Nephron (organoid): ENCODE measurements around the gene NFS1.

Experiments
- H3K27ac Mint-ChIP-seq, 3 experiments: 2 replicates each; pipeline ENCODE4 v1.8.0; 2020; ENCODE audit warnings: mixed read lengths in 3 of 3, mild to moderate bottlenecking in 2 of 3, moderate library complexity in 1 of 3
- H3K27me3 Mint-ChIP-seq: 2 replicates; pipeline ENCODE4 v1.8.0; 2021; ENCODE audit warnings: low read depth, mild to moderate bottlenecking, moderate library complexity, mixed read lengths
- H3K36me3 Mint-ChIP-seq: 2 replicates; pipeline ENCODE4 v1.8.0; 2020; ENCODE audit warnings: low read depth, mixed read lengths
- H3K4me1 Mint-ChIP-seq: 2 replicates; pipeline ENCODE4 v1.8.0; 2020; ENCODE audit warnings: mixed read lengths
- H3K4me3 Mint-ChIP-seq, 3 experiments: 2 replicates each; pipeline ENCODE4 v1.8.0; 2020; ENCODE audit warnings: mild to moderate bottlenecking in 3 of 3, mixed read lengths in 3 of 3, moderate library complexity in 2 of 3
- H3K9me3 Mint-ChIP-seq: 2 replicates; pipeline ENCODE4 v1.8.0; 2020; ENCODE audit warnings: mixed read lengths
- TF ChIP-seq, protein P1 (sequence below), 3 experiments: fragments of 200-600 bp; sonication (generic); IDR thresholded peaks; one replicate each; pipeline ENCODE4 v1.5.0; 2021; ENCODE audit warnings: antibody characterized with exemption in 3 of 3; ENCODE audit not compliant: unreplicated experiment in 3 of 3

NFS1 gene

DNA sequence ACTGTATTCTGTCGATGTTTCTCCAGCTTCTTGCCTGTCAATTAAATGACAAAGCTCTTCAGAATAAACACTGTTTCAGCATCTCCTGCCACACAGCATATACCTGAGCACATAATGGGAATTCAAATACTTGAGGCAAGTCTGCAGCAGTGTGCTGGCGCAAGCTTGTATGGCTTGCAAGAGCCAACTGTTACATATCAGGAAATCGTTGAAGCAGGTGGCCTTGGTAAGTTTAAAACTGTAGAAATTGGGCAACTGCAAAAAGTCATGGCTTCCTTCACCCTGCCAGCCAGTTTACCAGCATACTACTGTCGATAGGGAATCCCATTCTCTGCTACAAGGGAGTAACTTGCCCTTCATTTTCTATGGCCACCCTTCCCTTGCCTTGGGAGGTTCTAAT is 57.4 kb downstream of the NFS1 start:
- TF ChIP-seq, protein P1, sequence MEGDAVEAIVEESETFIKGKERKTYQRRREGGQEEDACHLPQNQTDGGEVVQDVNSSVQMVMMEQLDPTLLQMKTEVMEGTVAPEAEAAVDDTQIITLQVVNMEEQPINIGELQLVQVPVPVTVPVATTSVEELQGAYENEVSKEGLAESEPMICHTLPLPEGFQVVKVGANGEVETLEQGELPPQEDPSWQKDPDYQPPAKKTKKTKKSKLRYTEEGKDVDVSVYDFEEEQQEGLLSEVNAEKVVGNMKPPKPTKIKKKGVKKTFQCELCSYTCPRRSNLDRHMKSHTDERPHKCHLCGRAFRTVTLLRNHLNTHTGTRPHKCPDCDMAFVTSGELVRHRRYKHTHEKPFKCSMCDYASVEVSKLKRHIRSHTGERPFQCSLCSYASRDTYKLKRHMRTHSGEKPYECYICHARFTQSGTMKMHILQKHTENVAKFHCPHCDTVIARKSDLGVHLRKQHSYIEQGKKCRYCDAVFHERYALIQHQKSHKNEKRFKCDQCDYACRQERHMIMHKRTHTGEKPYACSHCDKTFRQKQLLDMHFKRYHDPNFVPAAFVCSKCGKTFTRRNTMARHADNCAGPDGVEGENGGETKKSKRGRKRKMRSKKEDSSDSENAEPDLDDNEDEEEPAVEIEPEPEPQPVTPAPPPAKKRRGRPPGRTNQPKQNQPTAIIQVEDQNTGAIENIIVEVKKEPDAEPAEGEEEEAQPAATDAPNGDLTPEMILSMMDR (IDR thresholded peaks at IDR 0.05; ENCODE audit: unreplicated experiment in 3 of 3) = no peak
- H3K4me3 Mint-ChIP-seq = no peak overlapping the region
- peaks cover 31% of the 10 kb centered on the region for H3K4me1 Mint-ChIP-seq
- no peak overlapping the region for H3K27ac Mint-ChIP-seq
- no peaks in the 10 kb centered on the region for H3K36me3 Mint-ChIP-seq
- no peaks in the 10 kb centered on the region for H3K9me3 Mint-ChIP-seq
- no peaks in the 10 kb centered on the region for H3K27me3 Mint-ChIP-seq

DNA sequence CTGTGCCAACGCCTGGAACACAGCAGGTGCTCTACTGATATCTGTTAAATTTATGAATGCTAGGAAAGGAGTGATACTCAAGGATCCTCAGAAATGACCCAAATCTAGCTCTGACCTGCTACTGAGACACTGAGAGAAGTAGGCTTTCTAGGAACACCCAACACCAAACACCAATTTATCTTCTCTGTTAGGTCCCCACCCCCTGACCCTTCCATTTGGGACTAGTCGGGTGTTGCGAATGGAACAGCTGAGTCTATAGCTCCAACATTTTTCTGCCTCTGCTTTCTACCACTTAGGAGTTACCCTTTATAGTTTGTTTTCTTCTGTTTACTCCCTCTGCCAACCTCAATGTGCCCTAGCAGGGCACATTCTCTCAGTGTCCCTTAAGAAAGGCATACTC is 58.4 kb downstream of the NFS1 start:
- no peaks in the 10 kb centered on the region for H3K27me3 Mint-ChIP-seq
- no peaks in the 10 kb centered on the region for H3K9me3 Mint-ChIP-seq
- TF ChIP-seq, protein P1 (IDR thresholded peaks at IDR 0.05; ENCODE audit: unreplicated experiment in 3 of 3) = no peak
- no peak overlapping the region for H3K4me3 Mint-ChIP-seq
- H3K36me3 Mint-ChIP-seq = peaks cover 5% of the 10 kb centered on the region
- H3K27ac Mint-ChIP-seq = no peak overlapping the region
- peaks cover 31% of the 10 kb centered on the region for H3K4me1 Mint-ChIP-seq

DNA sequence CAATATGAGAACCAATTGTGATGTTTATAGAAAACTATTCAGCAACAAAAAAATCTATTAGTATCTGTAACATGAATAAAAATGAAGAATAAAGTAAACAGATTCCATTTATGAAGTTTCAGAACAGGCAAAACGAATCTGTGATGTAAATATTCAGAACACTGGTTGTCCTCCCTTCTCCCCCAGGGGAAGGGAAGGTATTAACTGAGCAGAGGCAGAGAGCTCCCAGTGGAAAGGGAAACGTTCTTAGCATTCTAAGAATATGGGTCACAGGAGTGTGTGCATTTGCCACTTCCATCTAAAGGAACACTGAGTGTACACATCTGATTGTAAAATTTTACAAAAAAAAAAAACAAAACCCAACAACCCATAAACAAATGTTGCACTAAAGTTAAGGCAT is 60.4 kb downstream of the NFS1 start:
- no peaks in the 10 kb centered on the region for H3K9me3 Mint-ChIP-seq
- H3K4me3 Mint-ChIP-seq = no peak overlapping the region
- H3K27me3 Mint-ChIP-seq = no peaks in the 10 kb centered on the region
- no peak overlapping the region for H3K27ac Mint-ChIP-seq
- peaks cover 15% of the 10 kb centered on the region for H3K36me3 Mint-ChIP-seq
- TF ChIP-seq, protein P1 (IDR thresholded peaks at IDR 0.05; ENCODE audit: unreplicated experiment in 3 of 3) = no peak
- peaks cover 31% of the 10 kb centered on the region for H3K4me1 Mint-ChIP-seq

DNA sequence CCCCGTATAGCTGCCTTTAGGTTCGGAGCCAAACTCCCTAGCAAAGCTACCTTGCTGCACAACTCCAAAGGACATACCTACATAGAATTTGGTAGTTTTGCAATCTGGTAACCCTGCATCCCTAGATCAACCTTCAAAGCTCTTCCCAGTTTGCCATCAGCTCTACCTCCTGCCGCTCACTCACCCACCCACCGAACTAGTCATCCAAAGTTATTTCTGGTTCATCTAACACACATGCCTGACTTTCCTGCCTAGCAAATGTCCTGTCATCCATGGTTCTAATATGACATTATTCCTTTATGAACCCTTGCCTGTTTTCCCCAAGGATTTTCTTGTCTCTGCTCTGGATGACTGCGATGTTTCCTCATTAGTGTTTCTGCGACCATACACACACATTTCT is 61.9 kb downstream of the NFS1 start:
- H3K4me3 Mint-ChIP-seq = no peak overlapping the region
- no peaks in the 10 kb centered on the region for H3K27me3 Mint-ChIP-seq
- TF ChIP-seq, protein P1 (IDR thresholded peaks at IDR 0.05; ENCODE audit: unreplicated experiment in 3 of 3) = no peak
- H3K4me1 Mint-ChIP-seq = peaks cover 22% of the 10 kb centered on the region
- H3K36me3 Mint-ChIP-seq = peaks cover 17% of the 10 kb centered on the region
- no peak overlapping the region for H3K27ac Mint-ChIP-seq
- H3K9me3 Mint-ChIP-seq = no peaks in the 10 kb centered on the region

DNA sequence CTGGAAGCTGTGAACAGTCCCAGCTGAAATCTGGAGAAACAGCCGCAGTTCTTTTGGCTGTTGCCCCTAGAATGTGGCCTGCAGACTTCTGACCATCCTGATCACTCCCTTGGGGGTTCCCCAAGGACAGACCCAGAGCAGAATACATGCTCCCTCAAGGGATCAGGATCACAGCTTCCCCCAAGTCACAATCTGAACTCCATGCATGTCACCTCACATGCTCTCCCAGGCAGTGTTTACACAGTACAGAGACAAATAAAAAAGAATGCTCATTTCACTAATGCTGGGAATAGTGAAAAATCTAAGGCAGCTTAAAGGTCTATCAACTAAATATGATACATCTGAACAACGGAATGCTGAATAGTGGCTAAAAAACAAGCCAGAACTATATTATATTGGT is 63.1 kb downstream of the NFS1 start:
- no peaks in the 10 kb centered on the region for H3K9me3 Mint-ChIP-seq
- no peak overlapping the region for H3K4me3 Mint-ChIP-seq
- H3K36me3 Mint-ChIP-seq = peaks cover 25% of the 10 kb centered on the region
- H3K27ac Mint-ChIP-seq = no peak overlapping the region
- TF ChIP-seq, protein P1 (IDR thresholded peaks at IDR 0.05; ENCODE audit: unreplicated experiment in 3 of 3) = no peak
- H3K27me3 Mint-ChIP-seq = no peaks in the 10 kb centered on the region
- peaks cover 20% of the 10 kb centered on the region for H3K4me1 Mint-ChIP-seq

DNA sequence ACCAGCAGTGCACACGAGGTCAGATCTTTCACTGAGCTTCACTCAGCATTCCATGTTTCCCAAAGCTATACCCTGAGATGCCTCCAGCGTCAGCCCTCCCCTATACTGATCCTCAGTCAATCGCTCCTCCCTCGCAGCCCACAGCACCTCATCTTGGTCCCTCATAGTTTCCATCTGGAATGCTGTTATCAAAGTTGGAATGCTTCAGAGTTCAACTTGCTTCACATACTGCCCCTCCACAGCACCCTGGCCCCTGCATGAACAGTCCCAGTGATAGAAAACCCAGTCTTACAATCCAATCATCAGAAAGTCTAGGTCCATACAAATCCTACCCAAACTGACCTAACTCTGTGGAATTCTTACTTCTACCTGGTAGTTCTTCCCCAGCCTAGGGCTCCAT is 63.5 kb downstream of the NFS1 start:
- TF ChIP-seq, protein P1 (IDR thresholded peaks at IDR 0.05; ENCODE audit: unreplicated experiment in 3 of 3) = no peak
- H3K4me3 Mint-ChIP-seq = no peak overlapping the region
- no peaks in the 10 kb centered on the region for H3K27me3 Mint-ChIP-seq
- H3K4me1 Mint-ChIP-seq = peaks cover 16% of the 10 kb centered on the region
- H3K9me3 Mint-ChIP-seq = no peaks in the 10 kb centered on the region
- H3K27ac Mint-ChIP-seq = peak overlapping the region in 1 of 3 experiments; percentile 21
- H3K36me3 Mint-ChIP-seq = peaks cover 28% of the 10 kb centered on the region
